ENCODE data around the gene LACTB. TPM values are rescaled to one million over a fixed set of nuclear protein-coding genes. Genes with fewer than 3 reads are reported as not detected.

Gene LACTB
- total RNA-seq, 6 experiments from 2014 or later, result 16.4 to 34.8 (median 21.5) TPM

DNA sequence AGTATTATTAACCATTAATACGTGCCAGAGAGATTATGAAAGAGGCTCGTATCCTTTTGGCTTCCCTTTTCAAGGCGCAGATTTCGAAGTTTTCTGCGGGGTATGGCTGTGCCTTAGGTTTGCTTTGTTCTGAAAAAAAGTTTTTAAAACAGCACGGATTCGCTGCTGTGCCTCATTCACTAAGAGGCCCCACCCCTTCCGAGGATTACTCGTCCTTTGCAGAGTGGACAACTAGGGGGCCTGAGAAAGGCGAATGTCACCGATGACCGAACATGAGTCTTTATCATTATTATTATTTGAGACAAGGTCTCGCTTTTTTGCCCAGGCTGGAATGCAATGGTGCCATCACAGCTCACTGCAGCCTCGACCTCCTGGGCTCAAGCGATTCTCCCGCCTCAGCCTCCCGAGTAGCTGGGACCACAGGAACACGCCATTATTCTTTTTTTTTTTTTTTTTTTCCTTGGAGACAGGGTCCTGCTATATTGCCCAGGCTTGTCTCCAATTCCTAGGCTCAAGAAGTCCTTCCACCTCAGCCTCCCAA lies 36.3 kb downstream of the LACTB start:
- TF ChIP-seq, protein P1, sequence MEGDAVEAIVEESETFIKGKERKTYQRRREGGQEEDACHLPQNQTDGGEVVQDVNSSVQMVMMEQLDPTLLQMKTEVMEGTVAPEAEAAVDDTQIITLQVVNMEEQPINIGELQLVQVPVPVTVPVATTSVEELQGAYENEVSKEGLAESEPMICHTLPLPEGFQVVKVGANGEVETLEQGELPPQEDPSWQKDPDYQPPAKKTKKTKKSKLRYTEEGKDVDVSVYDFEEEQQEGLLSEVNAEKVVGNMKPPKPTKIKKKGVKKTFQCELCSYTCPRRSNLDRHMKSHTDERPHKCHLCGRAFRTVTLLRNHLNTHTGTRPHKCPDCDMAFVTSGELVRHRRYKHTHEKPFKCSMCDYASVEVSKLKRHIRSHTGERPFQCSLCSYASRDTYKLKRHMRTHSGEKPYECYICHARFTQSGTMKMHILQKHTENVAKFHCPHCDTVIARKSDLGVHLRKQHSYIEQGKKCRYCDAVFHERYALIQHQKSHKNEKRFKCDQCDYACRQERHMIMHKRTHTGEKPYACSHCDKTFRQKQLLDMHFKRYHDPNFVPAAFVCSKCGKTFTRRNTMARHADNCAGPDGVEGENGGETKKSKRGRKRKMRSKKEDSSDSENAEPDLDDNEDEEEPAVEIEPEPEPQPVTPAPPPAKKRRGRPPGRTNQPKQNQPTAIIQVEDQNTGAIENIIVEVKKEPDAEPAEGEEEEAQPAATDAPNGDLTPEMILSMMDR (IDR thresholded peaks at IDR 0.05), result peak in 1 of 4 donors; percentile 9
- TF ChIP-seq POLR2A (IDR thresholded peaks at IDR 0.05), result no peak
- Histone ChIP-seq H3K9me3 (no peaks in the 10 kb centered on the region), H3K27me3 (no peaks in the 10 kb centered on the region), H3K4me1 (peaks cover 0 to 9% (median 4%) of the 10 kb centered on the region in 4 donors), H3K27ac (peak overlapping the region; percentile 87 to 97 (median 95)), H3K36me3 (peaks cover 2 to 22% (median 5%) of the 10 kb centered on the region in 4 donors), H3K4me3 (peak overlapping the region; percentile 77 to 88 (median 85))
- intact Hi-C loops (cut with DNase I), result no loop called here
- ATAC-seq, result peak; percentile 42 to 51 (median 50)
- no peak for DNase-seq
- WGBS (ENCODE audit: insufficient coverage, low coverage, low lambda C conversion rate, missing lambda C conversion rate), result 7% methylated on average over 18 of the region's 18 CpGs

DNA sequence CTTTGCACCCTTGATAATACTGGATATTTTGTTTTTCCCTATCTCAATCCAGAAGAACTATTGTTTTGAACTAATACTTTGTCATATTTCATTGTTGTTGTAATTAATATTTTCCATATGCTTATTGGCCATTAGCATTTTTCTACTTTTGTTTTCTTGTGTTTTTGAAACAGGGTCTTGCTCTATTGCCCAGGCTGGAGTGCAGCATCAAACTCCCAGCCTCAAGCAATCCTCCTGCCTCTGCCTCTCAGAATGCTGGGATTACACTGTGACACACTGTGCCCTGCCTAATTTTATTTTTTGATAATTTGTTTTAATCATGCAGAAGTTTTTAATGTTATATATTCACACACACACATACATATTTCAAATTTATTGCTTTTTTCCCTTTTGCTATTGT lies 39.0 kb downstream of the LACTB start:
- no peak overlapping the region for H3K4me3 ChIP-seq
- no peaks in the 10 kb centered on the region for H3K36me3 ChIP-seq
- ATAC-seq (no peak), DNase-seq (no peak)
- TF ChIP-seq POLR2A (IDR thresholded peaks at IDR 0.05), result no peak
- TF ChIP-seq, protein P1 (IDR thresholded peaks at IDR 0.05), result no peak
- intact Hi-C loops (cut with DNase I), result no loop called here
- H3K4me1 ChIP-seq, result peaks cover 0 to 5% (median 2%) of the 10 kb centered on the region in 4 donors
- H3K9me3 ChIP-seq, result no peaks in the 10 kb centered on the region
- H3K27ac ChIP-seq, result no peak overlapping the region
- H3K27me3 ChIP-seq, result no peaks in the 10 kb centered on the region

DNA sequence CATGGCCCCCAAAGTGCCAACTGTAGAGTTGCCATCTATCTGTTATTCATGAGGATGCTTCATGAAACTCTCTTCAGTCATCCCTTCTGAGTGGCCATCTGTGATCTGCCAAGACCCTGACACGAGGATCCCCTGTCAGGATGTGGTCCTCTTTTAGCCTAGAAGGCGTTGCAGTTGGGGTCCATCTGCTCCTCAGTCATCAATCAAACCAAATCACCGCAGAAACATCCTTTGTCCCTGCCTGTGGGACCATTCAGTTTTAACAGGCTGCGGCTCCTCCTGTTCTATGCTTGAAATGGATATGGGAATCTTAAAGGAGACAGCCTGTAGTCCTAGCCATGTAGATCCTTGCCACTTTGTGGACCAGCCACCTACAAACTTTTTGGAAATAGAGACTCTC lies 41.6 kb downstream of the LACTB start:
- Histone ChIP-seq H3K27me3 (no peaks in the 10 kb centered on the region), H3K4me1 (no peaks in the 10 kb centered on the region), H3K4me3 (no peak overlapping the region), H3K9me3 (no peaks in the 10 kb centered on the region), H3K27ac (no peak overlapping the region), H3K36me3 (no peaks in the 10 kb centered on the region)
- TF ChIP-seq POLR2A (IDR thresholded peaks at IDR 0.05), result no peak
- TF ChIP-seq, protein P1 (IDR thresholded peaks at IDR 0.05), result no peak
- intact Hi-C loops (cut with DNase I), result no loop called here
- DNase-seq, result no peak
- no peak for ATAC-seq
- WGBS (ENCODE audit: insufficient coverage, low coverage, low lambda C conversion rate, missing lambda C conversion rate), result 92% methylated on average over 4 of the region's 4 CpGs

DNA sequence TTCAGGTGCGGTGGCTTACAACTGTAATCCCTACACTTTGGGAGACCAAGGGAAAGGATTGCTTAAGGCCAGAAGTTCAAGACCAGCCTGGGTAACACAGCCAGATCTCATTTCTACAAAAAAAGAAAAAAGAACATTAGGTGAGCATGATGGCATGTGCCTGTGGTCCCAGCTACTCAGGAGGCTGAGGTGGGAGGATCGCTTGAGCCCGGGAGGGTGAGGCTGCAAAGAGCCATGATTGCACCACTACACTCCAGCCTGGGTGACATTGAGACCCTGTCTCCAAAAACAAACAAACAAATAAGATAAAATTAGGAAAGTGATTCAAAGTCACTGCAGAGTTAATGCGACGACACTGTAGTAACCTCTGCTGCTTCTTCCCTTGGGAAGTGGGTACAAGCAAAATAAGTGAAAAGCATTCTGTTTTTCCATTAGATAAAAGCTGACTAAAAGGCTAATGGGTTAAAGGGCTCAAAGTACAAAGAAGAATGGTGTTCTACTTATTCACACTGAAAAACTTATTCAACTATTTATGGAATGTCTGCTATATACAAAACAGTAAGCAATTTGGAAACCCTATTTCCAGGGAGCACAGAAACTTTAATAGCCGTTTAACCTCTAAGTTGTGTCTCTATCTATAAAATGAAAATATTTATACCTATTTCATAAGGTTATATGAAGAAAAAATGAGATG lies 43.7 kb downstream of the LACTB start:
- Histone ChIP-seq H3K36me3 (no peaks in the 10 kb centered on the region), H3K27me3 (no peaks in the 10 kb centered on the region), H3K4me3 (no peak overlapping the region), H3K4me1 (no peaks in the 10 kb centered on the region), H3K27ac (no peak overlapping the region), H3K9me3 (no peaks in the 10 kb centered on the region)
- TF ChIP-seq, protein P1 (IDR thresholded peaks at IDR 0.05), result no peak
- no peak for TF ChIP-seq POLR2A (IDR thresholded peaks at IDR 0.05)
- 87% methylated on average over 6 of the region's 6 CpGs for WGBS (ENCODE audit: insufficient coverage, low coverage, low lambda C conversion rate, missing lambda C conversion rate)
- ATAC-seq (no peak), DNase-seq (no peak)
- intact Hi-C loops (cut with DNase I), result no loop called here
